A549 (cell line): ENCODE measurements around the gene SNAP23. TPM values are rescaled to one million over a fixed set of nuclear protein-coding genes. Genes with fewer than 3 reads are reported as not detected.
A peak's percentile ranks its signal among the peaks of the same experiment; 100 is the strongest.

Experiments
- ATAC-seq, 2 experiments: fragments of 200-7000 bp in 1 of 2; fragments of >200 bp in 1 of 2; cut with Nextera tagmentation in 1 of 2; cut with Tn5 transposase in 1 of 2; 3 replicates each; pipeline versions ENCODE4 v1.8.0 to v1.9.1; 2018 to 2020; ENCODE audit warnings: mild to moderate bottlenecking in 1 of 2, moderate library complexity in 1 of 2
- CTCF ChIA-PET: fragments of 300-600 bp; sonication (Branson Sonifier 250); formaldehyde crosslinking; extraction: SDS; loops from one replicate; lab custom pipeline; 2021; ENCODE audit warnings: antibody characterized with exemption, inconsistent platforms; lab: Yijun Ruan, JAX
- POLR2A ChIA-PET: fragments of 350-600 bp; formaldehyde crosslinking; extraction: SDS; loops from one replicate; lab custom pipeline; 2021; ENCODE audit warnings: antibody characterized with exemption, inconsistent platforms; lab: Yijun Ruan, JAX
- DNase-seq, 2 experiments: peaks; one replicate each; pipeline versions ENCODE4 v3.0.0 to v3.0.0-alpha.2; 2011 to 2016; ENCODE audit warnings: low read depth in 1 of 2, low spot score in 1 of 2
- FAIRE-seq: peaks from 2 replicates; lab custom pipeline; 2011; peaks lifted over from hg19 to GRCh38; lab: Jason Lieb, UNC
- H3K27ac ChIP-seq, 2 experiments: fragments of >200 bp; sonication (Bioruptor Twin); formaldehyde crosslinking; 3 replicates each; pipeline ENCODE4 v1.5.1; 2016 to 2017
- H3K4me1 ChIP-seq: fragments of >200 bp; sonication (Bioruptor Twin); formaldehyde crosslinking; 3 replicates; pipeline ENCODE4 v1.6.1; 2016
- H3K4me2 ChIP-seq: fragments of >200 bp; sonication (Bioruptor Twin); formaldehyde crosslinking; 3 replicates; pipeline ENCODE4 v1.6.1; 2016
- H3K4me3 ChIP-seq: fragments of >200 bp; sonication (Bioruptor Twin); formaldehyde crosslinking; 3 replicates; pipeline ENCODE4 v1.5.1; 2016
- H3K9me3 ChIP-seq: fragments of >200 bp; sonication (Bioruptor Twin); formaldehyde crosslinking; 3 replicates; pipeline ENCODE4 v1.6.1; 2016
- CEBPB ChIP-seq, 2 experiments: fragments of >200 bp in 1 of 2; sonication (Bioruptor Twin) in 1 of 2; formaldehyde crosslinking in 1 of 2; IDR thresholded peaks; 2 replicates each; pipeline ENCODE4 v1.6.1; 2012 to 2016
- CHD2 ChIP-seq: fragments of 150-350 bp; IDR thresholded peaks from 2 replicates; pipeline ENCODE4 v1.6.1; 2014; ENCODE audit warnings: low read length; ENCODE audit not compliant: partially characterized antibody
- EHMT2 ChIP-seq: fragments of 200-600 bp; sonication (generic); IDR thresholded peaks from 2 replicates; pipeline ENCODE4 v1.6.1; 2016; ENCODE audit warnings: antibody characterized with exemption, low read depth, mild to moderate bottlenecking, moderate library complexity
- ESRRA ChIP-seq: fragments of 150-350 bp; IDR thresholded peaks from 2 replicates; pipeline ENCODE4 v1.6.1; 2014; ENCODE audit warnings: mild to moderate bottlenecking, low read length, borderline replicate concordance
- GATA3 ChIP-seq: IDR thresholded peaks from 2 replicates; pipeline ENCODE4 v1.6.1; 2012; ENCODE audit warnings: borderline replicate concordance
- HEYL ChIP-seq: fragments of 250-450 bp; sonication (Bioruptor Pico); IDR thresholded peaks from 2 replicates; pipeline ENCODE4 v1.8.0; 2021; ENCODE audit warnings: mild to moderate bottlenecking, moderate library complexity
- HOXA7 ChIP-seq: fragments of 250-450 bp; sonication (Bioruptor Pico); IDR thresholded peaks from 2 replicates; pipeline ENCODE4 v1.5.0; 2020; ENCODE audit warnings: mild to moderate bottlenecking, moderate library complexity
- HOXB13 ChIP-seq: fragments of 250-450 bp; sonication (Bioruptor Pico); IDR thresholded peaks from 2 replicates; pipeline ENCODE4 v1.5.0; 2020; ENCODE audit warnings: low read depth, mild to moderate bottlenecking, moderate library complexity
- HOXB5 ChIP-seq: fragments of 250-450 bp; sonication (Bioruptor Pico); IDR thresholded peaks from 2 replicates; pipeline ENCODE4 v1.5.0; 2020; ENCODE audit warnings: mild to moderate bottlenecking, moderate library complexity
- JUNB ChIP-seq: fragments of >200 bp; sonication (Bioruptor Twin); formaldehyde crosslinking; IDR thresholded peaks from 2 replicates; pipeline ENCODE4 v1.6.1; 2016
- NFE2L2 ChIP-seq: fragments of 150-350 bp; conservative IDR thresholded peaks from 2 replicates; pipeline ENCODE4 v1.6.1; 2014; ENCODE audit warnings: low read length
- NPAS2 ChIP-seq: fragments of 250-450 bp; sonication (Bioruptor Pico); IDR thresholded peaks from 2 replicates; pipeline ENCODE4 v1.8.0; 2022; ENCODE audit warnings: mild to moderate bottlenecking, moderate library complexity, borderline replicate concordance
- POLR2A ChIP-seq: IDR thresholded peaks from 2 replicates; pipeline ENCODE4 v1.6.1; 2012; ENCODE audit warnings: mild to moderate bottlenecking, low read length
- REST ChIP-seq: fragments of 200-600 bp; sonication (generic); IDR thresholded peaks from 2 replicates; pipeline ENCODE4 v1.6.1; 2016; ENCODE audit warnings: antibody characterized with exemption, mild to moderate bottlenecking, moderate library complexity
- RNF2 ChIP-seq: fragments of 200-600 bp; sonication (generic); IDR thresholded peaks from 2 replicates; pipeline ENCODE4 v1.6.1; 2016; ENCODE audit warnings: low read depth, mild to moderate bottlenecking, antibody characterized with exemption, moderate library complexity, borderline replicate concordance
- TFCP2L1 ChIP-seq: fragments of 250-450 bp; sonication (Bioruptor Pico); IDR thresholded peaks from 2 replicates; pipeline ENCODE4 v1.5.0; 2021; ENCODE audit warnings: mild to moderate bottlenecking
- ZC3H11A ChIP-seq: fragments of 450-650 bp; IDR thresholded peaks from 2 replicates; pipeline ENCODE4 v1.6.1; 2014; ENCODE audit warnings: antibody characterized with exemption, mild to moderate bottlenecking
- ZSCAN20 ChIP-seq: fragments of 250-450 bp; sonication (Bioruptor Pico); IDR thresholded peaks from 2 replicates; pipeline ENCODE4 v1.8.0; 2022; ENCODE audit warnings: mild to moderate bottlenecking, moderate library complexity
- WGBS: methylation state at CpG from one replicate; pipeline ENCODE4 v1.1.6; 2017; ENCODE audit errors: missing lambda C conversion rate; 5-methylcytosine and 5-hydroxymethylcytosine counted together
- polyA plus RNA-seq, 4 experiments: library from polyadenylated mRNA; depleted of rRNA in 3 of 4; stranded (reverse); fragments of >200 nt; fragmentation: RNase III in 1 of 4; extraction: RNeasy Plus Mini Kit Qiagen cat#74134 plus additional on column Dnase treatment in 1 of 4; gene quantifications; 2 replicates in 3 of 4; 3 replicates in 1 of 4; pipeline ENCODE4 v1.2.3, GENCODE V29; 2011 to 2017
- TF ChIP-seq, protein P1 (sequence below): fragments of 150-350 bp; IDR thresholded peaks from 2 replicates; pipeline ENCODE4 v1.6.1; 2014; ENCODE audit warnings: low read depth, mild to moderate bottlenecking, low read length
- TF ChIP-seq, protein P2 (sequence below): IDR thresholded peaks from 2 replicates; pipeline ENCODE4 v1.6.1; 2012; ENCODE audit warnings: low read depth, borderline replicate concordance

Gene SNAP23
- polyA plus RNA-seq, 2 of the 4 experiments (the other 2 are of a cell fraction): 33.6 to 51.2 TPM

- TF ChIP-seq REST (no peak), ZC3H11A (no peak)
Measured at GRCh38 chr15:42493679-42494078, 1.8 kb upstream of the SNAP23 start (continued).

- peak overlapping the region; percentile 62 for H3K4me3 ChIP-seq
- ChIA-PET POLR2A (interaction anchor here (0.6 to 1.2 kb wide), 3 partner anchors 56 to 222 kb away, joined by 3 to 5 read pairs (median 3); partner anchors contain the start of genes GANC, STARD9 and TMEM87A), CTCF (interaction anchor here (0.6 kb wide), 1 partner anchor 16 kb away, joined by 3 read pairs; no protein-coding TSS in a partner anchor)
- peaks cover 13% of the 10 kb centered on the region for H3K4me1 ChIP-seq
- no peak for FAIRE-seq
- TF ChIP-seq ESRRA (no peak), CEBPB (IDR thresholded peaks at IDR 0.05) (no peak), HOXA7 (CRISPR knock-in tag) (no peak), TFCP2L1 (no peak), GATA3 (no peak), NFE2L2 (no peak), EHMT2 (no peak), HOXB5 (CRISPR knock-in tag) (no peak)
- TF ChIP-seq, protein P1, sequence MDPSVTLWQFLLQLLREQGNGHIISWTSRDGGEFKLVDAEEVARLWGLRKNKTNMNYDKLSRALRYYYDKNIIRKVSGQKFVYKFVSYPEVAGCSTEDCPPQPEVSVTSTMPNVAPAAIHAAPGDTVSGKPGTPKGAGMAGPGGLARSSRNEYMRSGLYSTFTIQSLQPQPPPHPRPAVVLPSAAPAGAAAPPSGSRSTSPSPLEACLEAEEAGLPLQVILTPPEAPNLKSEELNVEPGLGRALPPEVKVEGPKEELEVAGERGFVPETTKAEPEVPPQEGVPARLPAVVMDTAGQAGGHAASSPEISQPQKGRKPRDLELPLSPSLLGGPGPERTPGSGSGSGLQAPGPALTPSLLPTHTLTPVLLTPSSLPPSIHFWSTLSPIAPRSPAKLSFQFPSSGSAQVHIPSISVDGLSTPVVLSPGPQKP: no peak
- TF ChIP-seq, all 56 proteins: peak for 0
- ATAC-seq (peak; percentile 33 to 63; a peak in 5 of 6 replicates), DNase-seq (peak; percentile 25 to 26)
- 5% methylated on average over 10 of the region's 10 CpGs for WGBS
- no peaks in the 10 kb centered on the region for H3K9me3 ChIP-seq
- peak overlapping the region; percentile 93 for H3K4me2 ChIP-seq
- peak overlapping the region; percentile 78 to 89 for H3K27ac ChIP-seq
Measured at GRCh38 chr15:42494998-42495360, 455 bp upstream of the SNAP23 start.

- TF ChIP-seq JUNB (no peak), NPAS2 (CRISPR knock-in tag) (no peak), HEYL (CRISPR knock-in tag) (no peak), ZSCAN20 (CRISPR knock-in tag) (no peak), CHD2 (no peak), HOXB13 (CRISPR knock-in tag) (no peak), POLR2A (no peak), RNF2 (no peak)
- TF ChIP-seq, protein P2, sequence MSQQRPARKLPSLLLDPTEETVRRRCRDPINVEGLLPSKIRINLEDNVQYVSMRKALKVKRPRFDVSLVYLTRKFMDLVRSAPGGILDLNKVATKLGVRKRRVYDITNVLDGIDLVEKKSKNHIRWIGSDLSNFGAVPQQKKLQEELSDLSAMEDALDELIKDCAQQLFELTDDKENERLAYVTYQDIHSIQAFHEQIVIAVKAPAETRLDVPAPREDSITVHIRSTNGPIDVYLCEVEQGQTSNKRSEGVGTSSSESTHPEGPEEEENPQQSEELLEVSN: no peak
- no peak overlapping the region for H3K4me2 ChIP-seq
- 74% methylated on average over 6 of the region's 6 CpGs for WGBS
- ChIA-PET POLR2A (no interaction called here), CTCF (interaction anchor here (0.6 kb wide), 1 partner anchor 1787 kb away, joined by 3 read pairs; no protein-coding TSS in a partner anchor)
- H3K27ac ChIP-seq: no peak overlapping the region
- FAIRE-seq (no peak), ATAC-seq (no peak), DNase-seq (no peak)
- no peaks in the 10 kb centered on the region for H3K9me3 ChIP-seq
- peaks cover 5% of the 10 kb centered on the region; the same call in 1 of the 3 replicates for H3K4me1 ChIP-seq
- H3K4me3 ChIP-seq: no peak overlapping the region
Measured at GRCh38 chr15:42498212-42499068, 3.0 kb downstream of the SNAP23 start.
